BLaER1 treated with 17β-estradiol and CSF1 and Interleukin-3, amounts not matched to agents 10 nM and 100 nM (cell line): ENCODE measurements around the gene LY86.

ENCODE experiments used
- H3K27ac ChIP-seq, 11 experiments: shearing (Covaris generic); formaldehyde crosslinking; 2 replicates each; pipeline ENCODE4 v1.8.1; 2022
- H3K27me3 ChIP-seq, 11 experiments: shearing (Covaris generic); formaldehyde crosslinking; 2 replicates each; pipeline ENCODE4 v1.8.1; 2022
- H3K36me3 ChIP-seq, 11 experiments: shearing (Covaris generic); formaldehyde crosslinking; 2 replicates each; pipeline ENCODE4 v1.8.1; 2022
- H3K4me1 ChIP-seq, 10 experiments: shearing (Covaris generic); formaldehyde crosslinking; 2 replicates each; pipeline ENCODE4 v1.8.1; 2022
- H3K4me2 ChIP-seq, 11 experiments: shearing (Covaris generic); formaldehyde crosslinking; 2 replicates each; pipeline ENCODE4 v1.8.1; 2022
- H3K4me3 ChIP-seq, 10 experiments: shearing (Covaris generic); formaldehyde crosslinking; 2 replicates each; pipeline ENCODE4 v1.8.1; 2022
- H3K9ac ChIP-seq, 11 experiments: shearing (Covaris generic); formaldehyde crosslinking; 2 replicates each; pipeline ENCODE4 v1.8.1; 2022
- H3K9me3 ChIP-seq, 11 experiments: shearing (Covaris generic); formaldehyde crosslinking; replicated peaks in 1 of 11; 2 replicates each; pipeline ENCODE4 v1.8.1; 2022
- H4K20me1 ChIP-seq, 11 experiments: shearing (Covaris generic); formaldehyde crosslinking; 2 replicates each; pipeline ENCODE4 v1.8.1; 2022
- Cebpa-rat ChIP-seq, 11 experiments: shearing (Covaris generic); IDR thresholded peaks; 2 replicates each; pipeline ENCODE4 v1.8.1; 2022

LY86 gene

GRCh38 chr6:6588064-6588923, at the start of gene LY86:
LY86 (plus strand) TSS chr6:6588720; CDS start chr6:6588735, 15 bp downstream.
- H3K9me3 ChIP-seq = no peaks in the 10 kb centered on the region; a peak in 1 of 22 replicates
- H3K36me3 ChIP-seq = peaks cover 0 to under 1% (median 0%) of the 10 kb centered on the region in 11 experiments; a peak in 2 of 22 replicates
- H3K4me2 ChIP-seq = peak within 1 kb of the TSS; percentile 80 to 99 (median 90)
- H3K4me3 ChIP-seq = peak within 1 kb of the TSS; percentile 45 to 73 (median 60)
- no peaks in the 10 kb centered on the region for H4K20me1 ChIP-seq
- peak within 1 kb of the TSS; percentile 70 to 95 (median 82) for H3K9ac ChIP-seq
- no peak for TF ChIP-seq Cebpa-rat (IDR thresholded peaks at IDR 0.05)
- H3K27ac ChIP-seq = peak within 1 kb of the TSS; percentile 90 to 100 (median 96)
- peaks cover 78 to 96% (median 86%) of the 10 kb centered on the region in 10 experiments for H3K4me1 ChIP-seq
- H3K27me3 ChIP-seq = no peaks in the 10 kb centered on the region

GRCh38 chr6:6539036-6539435, 49.5 kb upstream of the LY86 start:
- Histone ChIP-seq H3K9me3 (peaks cover 0 to 6% (median 0%) of the 10 kb centered on the region in 11 experiments; a peak in 8 of 22 replicates), H3K4me3 (no peak overlapping the region), H3K4me1 (peaks cover 12 to 80% (median 19%) of the 10 kb centered on the region in 10 experiments; a peak in 19 of 20 replicates), H3K4me2 (peak overlapping the region in 3 of 11 experiments; percentile 52 to 88 (median 79); a peak in 4 of 22 replicates), H3K27ac (peak overlapping the region in 2 of 11 experiments; percentile 52 to 64; a peak in 2 of 22 replicates), H3K27me3 (no peaks in the 10 kb centered on the region), H4K20me1 (no peaks in the 10 kb centered on the region), H3K9ac (peak overlapping the region in 1 of 11 experiments; percentile 43; a peak in 1 of 22 replicates), H3K36me3 (no peaks in the 10 kb centered on the region)
- no peak for TF ChIP-seq Cebpa-rat (IDR thresholded peaks at IDR 0.05)

- Histone ChIP-seq H3K27ac (peak overlapping the region in 2 of 11 experiments; percentile 61 to 66; a peak in 3 of 22 replicates), H3K4me1 (peaks cover 28 to 97% (median 37%) of the 10 kb centered on the region in 10 experiments), H3K36me3 (no peaks in the 10 kb centered on the region), H3K4me2 (peak overlapping the region in 2 of 11 experiments; percentile 76 to 88; a peak in 6 of 22 replicates), H3K4me3 (no peak overlapping the region), H3K9me3 (peaks cover 0 to 6% (median 0%) of the 10 kb centered on the region in 11 experiments; a peak in 7 of 22 replicates), H3K9ac (peak overlapping the region in 2 of 11 experiments; percentile 40 to 41; a peak in 2 of 22 replicates), H3K27me3 (peaks cover 18 to 28% (median 24%) of the 10 kb centered on the region in 11 experiments), H4K20me1 (0 out of 22 replicates have a peak, but pooled peaks cover 0 to 6% (median 0%) of the 10 kb centered on the region in 11 experiments)
- TF ChIP-seq Cebpa-rat (IDR thresholded peaks at IDR 0.05) = no peak
These were observed 46.2 kb upstream of the LY86 start for GRCh38 chr6:6542357-6542756.

- Histone ChIP-seq H4K20me1 (0 out of 22 replicates have a peak, but pooled peaks cover 0 to 6% (median 0%) of the 10 kb centered on the region in 11 experiments), H3K4me3 (no peak overlapping the region), H3K27me3 (peaks cover 18 to 28% (median 24%) of the 10 kb centered on the region in 11 experiments), H3K4me1 (peaks cover 26 to 92% (median 32%) of the 10 kb centered on the region in 10 experiments), H3K9me3 (peaks cover 0 to 6% (median 0%) of the 10 kb centered on the region in 11 experiments; a peak in 7 of 22 replicates), H3K9ac (peak overlapping the region in 2 of 11 experiments; percentile 40 to 41; a peak in 2 of 22 replicates), H3K27ac (peak overlapping the region in 3 of 11 experiments; percentile 21 to 66 (median 61); a peak in 6 of 22 replicates), H3K36me3 (no peaks in the 10 kb centered on the region), H3K4me2 (peak overlapping the region; percentile 15 to 88 (median 51); a peak in 21 of 22 replicates)
- no peak for TF ChIP-seq Cebpa-rat (IDR thresholded peaks at IDR 0.05)
These were observed 45.2 kb upstream of the LY86 start for GRCh38 chr6:6543181-6543879.

- Histone ChIP-seq H3K27me3 (peaks cover 18 to 28% (median 24%) of the 10 kb centered on the region in 11 experiments), H3K9ac (peak overlapping the region in 10 of 11 experiments; percentile 34 to 69 (median 54); a peak in 21 of 22 replicates), H3K9me3 (peaks cover 0 to 6% (median 0%) of the 10 kb centered on the region in 11 experiments; a peak in 7 of 22 replicates), H3K4me3 (peak overlapping the region; percentile 31 to 66 (median 54)), H3K4me2 (peak overlapping the region; percentile 91 to 99 (median 97)), H3K36me3 (no peaks in the 10 kb centered on the region), H4K20me1 (0 out of 22 replicates have a peak, but pooled peaks cover 0 to 6% (median 0%) of the 10 kb centered on the region in 11 experiments), H3K27ac (peak overlapping the region in 4 of 11 experiments; percentile 18 to 50 (median 47); a peak in 7 of 22 replicates), H3K4me1 (peaks cover 26 to 68% (median 31%) of the 10 kb centered on the region in 10 experiments)
- TF ChIP-seq Cebpa-rat (IDR thresholded peaks at IDR 0.05) = no peak
These were observed 42.8 kb upstream of the LY86 start for GRCh38 chr6:6545616-6546317.

- peak overlapping the region; percentile 31 to 66 (median 54) for H3K4me3 ChIP-seq
- peak overlapping the region in 10 of 11 experiments; percentile 34 to 69 (median 54); a peak in 21 of 22 replicates for H3K9ac ChIP-seq
- peaks cover 18 to 28% (median 24%) of the 10 kb centered on the region in 11 experiments for H3K27me3 ChIP-seq
- H3K9me3 ChIP-seq = peaks cover 0 to 6% (median 0%) of the 10 kb centered on the region in 11 experiments; a peak in 7 of 22 replicates
- peaks cover 26 to 60% (median 31%) of the 10 kb centered on the region in 10 experiments for H3K4me1 ChIP-seq
- peak overlapping the region; percentile 91 to 99 (median 97) for H3K4me2 ChIP-seq
- 0 out of 22 replicates have a peak, but pooled peaks cover 0 to 6% (median 0%) of the 10 kb centered on the region in 11 experiments for H4K20me1 ChIP-seq
- peak overlapping the region in 5 of 11 experiments; percentile 10 to 50 (median 45); a peak in 7 of 22 replicates for H3K27ac ChIP-seq
- no peak for TF ChIP-seq Cebpa-rat (IDR thresholded peaks at IDR 0.05)
- no peaks in the 10 kb centered on the region for H3K36me3 ChIP-seq
These were observed 42.0 kb upstream of the LY86 start for GRCh38 chr6:6546318-6547109.
